GM19239 (cell line): ENCODE data around the gene POLR1F.
A peak's percentile ranks its signal among the peaks of the same experiment; 100 is the strongest.

Experiments used
- DNase-seq: peaks from one replicate; pipeline ENCODE4 v3.0.0; 2011; ENCODE audit warnings: low spot score; ENCODE audit not compliant: insufficient read length
- FAIRE-seq: peaks from 2 replicates; lab custom pipeline; 2011; peaks lifted over from hg19 to GRCh38; lab: Jason Lieb, UNC

POLR1F gene

DNA sequence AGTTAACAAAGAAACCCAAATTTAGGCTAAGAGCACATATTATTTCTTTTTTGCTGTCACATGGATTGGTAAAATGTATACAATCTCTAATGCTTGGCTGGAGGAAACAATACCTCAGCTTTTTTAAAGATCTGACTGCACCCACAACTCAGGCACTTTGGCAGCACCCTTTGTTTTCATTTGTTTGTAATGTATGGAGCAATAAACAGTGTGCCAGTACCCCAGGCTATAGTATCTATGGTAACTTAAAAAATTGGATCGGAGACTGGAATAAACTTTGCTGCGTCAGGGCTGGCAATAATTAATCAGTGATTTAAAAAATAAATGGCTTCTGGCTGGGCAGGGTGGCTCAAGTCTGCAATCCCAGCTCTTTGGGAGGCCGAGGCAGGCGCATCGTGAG lies 27.2 kb downstream of the POLR1F start:
- DNase-seq (no peak), FAIRE-seq (no peak)

DNA sequence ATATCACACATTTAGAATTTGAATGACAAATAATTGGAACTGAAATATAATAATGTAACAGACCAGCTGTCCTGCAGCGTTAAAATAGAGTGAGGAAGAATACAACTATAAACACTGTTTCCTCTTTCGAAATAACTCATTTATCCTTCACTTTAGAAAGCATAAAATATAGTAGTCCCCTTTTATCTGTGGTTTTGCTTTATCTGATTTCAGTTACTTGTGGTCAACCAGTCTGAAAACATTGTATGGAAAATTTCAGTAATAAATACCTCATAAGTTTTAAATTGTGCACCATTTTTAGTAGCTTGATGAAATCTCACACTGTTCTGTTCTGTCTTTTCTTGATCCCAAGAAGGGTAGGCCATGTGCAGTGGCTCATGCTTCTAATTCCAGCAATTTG lies 31.7 kb downstream of the POLR1F start:
- no peak for FAIRE-seq
- no peak for DNase-seq

DNA sequence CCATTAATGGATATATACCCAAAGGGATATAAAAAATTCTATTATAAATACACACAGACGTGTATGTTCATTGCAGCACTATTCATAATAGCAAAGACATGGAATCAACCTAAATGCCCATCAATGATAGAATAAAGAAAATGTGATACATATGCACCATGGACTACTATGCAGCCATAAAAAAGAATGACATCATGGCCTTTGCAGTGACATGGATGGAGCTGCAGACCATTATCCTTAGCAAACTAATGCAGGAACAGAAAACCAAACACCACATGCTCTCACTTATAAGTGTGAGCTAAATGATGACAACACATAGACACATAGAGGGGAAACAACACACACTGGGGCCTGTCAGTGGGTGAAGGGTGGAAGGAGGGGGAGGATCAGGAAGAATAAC lies 33.0 kb downstream of the POLR1F start:
- FAIRE-seq, result no peak

DNA sequence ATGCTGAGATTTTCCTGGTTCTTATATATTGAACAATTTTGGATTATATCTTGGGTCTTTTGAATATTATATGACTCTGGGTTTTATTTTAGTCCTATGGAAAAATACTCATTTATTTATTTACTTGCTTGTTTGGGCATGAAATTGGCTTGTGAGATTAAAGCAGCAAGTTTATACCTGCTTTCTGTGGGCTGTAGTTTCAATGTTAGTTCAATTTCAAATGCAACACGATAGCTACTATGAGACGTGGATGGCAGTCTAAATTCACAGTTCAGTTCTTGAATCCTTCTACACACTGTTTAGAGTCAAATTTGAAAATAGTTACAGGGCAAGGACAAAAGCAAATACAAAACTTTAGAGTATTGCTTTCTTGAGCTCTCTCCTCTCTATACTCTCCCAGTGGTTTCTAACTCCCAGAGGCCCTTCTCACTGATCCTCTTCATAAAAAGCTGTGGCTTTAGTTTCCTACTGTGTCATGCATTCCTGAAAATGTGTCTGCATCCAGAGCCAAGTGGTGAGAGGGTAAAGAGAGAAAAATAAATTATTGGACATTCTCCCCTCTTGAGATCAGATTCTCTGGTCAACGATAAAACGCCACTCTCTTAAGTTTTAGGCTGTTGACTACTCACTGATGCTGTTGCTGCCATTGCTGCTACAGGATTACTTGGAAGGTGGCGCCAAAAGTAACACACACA lies 34.4 kb downstream of the POLR1F start:
- FAIRE-seq (no peak), DNase-seq (no peak)

More for the DNA sequence above, 33.0 kb downstream of the POLR1F start:
- no peak for DNase-seq

DNA sequence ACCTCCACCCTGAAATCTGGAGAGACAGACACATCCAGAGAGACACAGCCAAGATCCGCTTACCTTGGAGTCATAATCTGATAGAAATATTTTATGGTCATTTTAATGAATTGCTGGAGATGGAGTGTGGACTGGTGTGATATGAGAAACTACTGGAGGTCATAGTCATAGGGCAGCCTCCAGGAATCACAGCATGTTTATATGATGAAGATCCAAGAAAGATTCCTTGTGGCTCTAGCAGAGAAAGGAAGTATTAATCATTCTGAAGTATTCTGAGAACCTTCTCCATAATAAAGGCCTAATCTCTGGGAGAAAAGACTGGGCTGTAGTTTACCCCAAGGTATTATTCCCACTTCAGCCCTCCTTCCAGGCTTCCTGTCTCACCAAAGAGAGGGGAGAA lies 38.0 kb downstream of the POLR1F start:
- DNase-seq, result no peak
- FAIRE-seq, result no peak

DNA sequence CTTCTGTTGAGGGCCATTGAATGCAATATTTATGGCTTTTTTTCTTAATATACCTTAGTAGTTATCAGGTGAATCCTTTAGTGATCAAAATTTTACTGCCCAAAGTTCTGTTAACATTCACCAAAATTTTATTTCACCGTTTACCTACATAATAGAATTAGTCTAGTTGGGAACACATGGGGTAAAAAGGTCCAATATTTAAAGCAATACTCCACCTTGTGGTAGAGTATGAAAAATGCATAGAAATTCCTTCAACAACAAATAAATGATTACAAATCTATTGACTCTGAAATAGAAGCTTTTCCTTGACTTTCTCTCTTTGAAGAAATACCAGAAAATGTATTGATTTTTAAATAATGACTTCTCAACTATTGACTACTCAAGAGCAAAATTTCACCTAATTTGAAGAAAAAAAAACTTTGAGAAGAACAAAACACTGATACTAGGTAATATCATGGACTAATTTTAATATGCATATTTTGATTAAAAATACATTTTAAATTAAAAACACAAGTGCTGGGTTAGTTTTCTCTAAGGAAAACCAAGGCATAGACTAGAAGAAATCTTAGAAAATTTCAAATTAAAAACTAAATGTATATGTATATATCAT lies 43.3 kb downstream of the POLR1F start:
- DNase-seq (no peak), FAIRE-seq (peak; percentile 62)

DNA sequence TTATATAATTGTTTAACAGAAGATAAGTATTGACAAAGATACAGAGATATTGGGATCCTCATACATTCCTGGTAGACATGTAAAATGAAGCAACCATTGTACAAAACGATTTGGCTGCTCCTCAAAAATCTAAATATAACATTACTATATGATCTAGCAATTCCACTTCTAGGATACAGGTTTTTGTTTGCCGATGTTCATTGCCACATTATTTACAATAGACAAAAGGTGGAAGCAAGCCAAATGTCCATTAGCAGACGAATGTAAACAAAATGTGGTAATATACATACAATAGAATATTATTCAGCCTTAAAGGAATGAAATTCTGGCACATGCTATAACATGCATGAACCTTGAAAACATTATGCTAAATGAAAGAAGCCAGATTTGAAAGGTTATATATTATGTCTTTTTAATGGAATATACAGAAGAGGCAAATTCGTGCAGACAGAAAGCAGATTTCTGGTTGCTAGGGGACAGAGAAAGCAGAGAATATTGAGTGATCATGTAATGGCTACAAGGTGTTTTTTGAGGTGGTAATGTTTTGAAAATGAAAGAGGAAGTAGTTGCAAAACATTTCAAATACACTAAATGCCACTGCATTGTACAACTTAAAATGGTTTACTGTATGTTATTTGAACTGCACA lies 44.9 kb downstream of the POLR1F start:
- FAIRE-seq (no peak), DNase-seq (peak; percentile 9)

DNA sequence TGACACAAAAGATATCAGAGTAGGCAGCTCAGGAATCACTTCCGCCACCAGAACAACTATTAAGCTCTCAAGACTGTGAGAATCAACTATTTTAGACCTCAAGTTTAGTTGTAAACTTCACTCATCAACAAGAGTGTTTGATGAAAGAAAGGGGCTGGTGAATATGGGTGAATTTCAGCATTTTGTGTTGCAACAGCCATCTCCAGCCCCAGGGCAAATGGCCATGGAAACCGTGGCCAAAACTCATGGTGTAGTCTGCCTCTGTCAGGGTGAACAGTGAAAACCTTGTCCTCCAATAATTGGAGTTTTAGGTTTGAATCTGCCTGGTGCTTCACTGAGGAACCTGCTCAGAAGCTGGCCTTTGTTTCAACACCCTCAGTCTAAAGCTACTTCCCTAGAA lies 60.0 kb downstream of the POLR1F start:
- FAIRE-seq, result no peak
- no peak for DNase-seq
